ENCODE data around the gene KRT17. TPM values are rescaled to one million over a fixed set of nuclear protein-coding genes. Genes with fewer than 3 reads are reported as not detected.

The KRT17 gene
- total and polyA plus RNA-seq, 2 of the 4 experiments (the other 2 are of a cell fraction), result 2.5 to 4.6 TPM

GRCh38 chr17:41635121-41636097, 11.0 kb upstream of the KRT17 start (continued):
- TF ChIP-seq BHLHE40 (IDR thresholded peaks at IDR 0.05; ENCODE audit: low read depth, low read length), result no peak
- no peak for TF ChIP-seq CEBPB (IDR thresholded peaks at IDR 0.05; ENCODE audit: low read depth, low read length)

DNA sequence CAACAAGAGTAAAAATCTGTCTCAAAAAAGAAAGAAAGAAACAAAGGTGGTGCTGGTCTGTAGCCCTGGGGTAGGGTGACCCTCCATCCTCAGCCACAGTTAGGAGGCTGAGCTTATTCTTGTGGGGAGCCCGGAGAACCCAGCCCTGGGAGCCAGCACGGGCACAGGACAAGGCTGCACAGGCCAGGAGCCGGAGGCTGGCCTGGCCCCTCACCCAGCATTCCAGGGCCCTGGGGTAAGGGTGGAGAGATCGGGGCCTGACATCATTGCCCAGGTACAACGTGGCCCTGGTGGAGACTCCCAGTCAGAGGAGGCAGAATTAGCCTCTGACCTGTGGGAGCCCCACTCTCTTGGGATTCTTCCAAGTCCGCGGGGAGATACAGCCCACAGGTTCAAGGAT, 10.3 kb upstream of the KRT17 start:
- in situ Hi-C loops (cut with MboI; ENCODE audit: low sequenced_read_pairs) (no loop called here), intact Hi-C loops (cut with micrococcal nuclease) (no loop called here)
- peak overlapping the region; percentile 50 for H2AFZ ChIP-seq (replicated peaks; ENCODE audit: low read length, poor library complexity)

More for the DNA sequence above, 10.3 kb upstream of the KRT17 start:
- H3K4me2 ChIP-seq (ENCODE audit: low read depth, low read length), result no peak overlapping the region
- no peak overlapping the region for H2AK5ac ChIP-seq (ENCODE audit: low read depth, low read length)
- no CpG with 5 or more reads among the region's 7 CpGs for WGBS, 2 experiments (ENCODE audit: extremely low coverage in 2 of 2, insufficient read length in 1 of 2)
- H3K56ac ChIP-seq (ENCODE audit: extremely low read depth, insufficient read depth, low read length), result no peak overlapping the region
- H2AK9ac ChIP-seq (replicated peaks; ENCODE audit: low read depth, low read length, poor library complexity), result peak overlapping the region; percentile 26
- no peak overlapping the region for H3K27ac ChIP-seq (ENCODE audit: insufficient read depth, low read length)
- DNase-seq (no peak), ATAC-seq (ENCODE audit: low read depth) (no peak)
- dilution Hi-C loops (cut with HindIII; ENCODE audit: low sequenced_read_pairs, unreplicated experiment), result no loop called here
- no peak overlapping the region for H4K8ac ChIP-seq (ENCODE audit: low read depth in 2 of 2, low read length in 2 of 2)
- no peaks in the 10 kb centered on the region for H3K36me3 ChIP-seq (ENCODE audit: control insufficient read depth, insufficient read depth, low read length)
- no peak overlapping the region for H2BK15ac ChIP-seq (ENCODE audit: low read depth, low read length)
- no peak overlapping the region for H2BK20ac ChIP-seq (ENCODE audit: low read depth, low read length)
- TF ChIP-seq MXI1 (IDR thresholded peaks at IDR 0.05; ENCODE audit: borderline replicate concordance, low read depth, low read length), result no peak
- no peak for TF ChIP-seq CEBPB (IDR thresholded peaks at IDR 0.05; ENCODE audit: low read depth, low read length)
- H3K9ac ChIP-seq (ENCODE audit: low read depth, low read length), result no peak overlapping the region
- no peak overlapping the region for H3K4ac ChIP-seq (ENCODE audit: low read depth, low read length)
- peaks cover 9% of the 10 kb centered on the region for H3K27me3 ChIP-seq (ENCODE audit: control insufficient read depth, insufficient read depth, low read length)
- ChIA-PET POLR2A (ENCODE audit: unreplicated experiment) (no interaction called here), CTCF (interaction anchor here (1.0 to 1.2 kb wide), 2 partner anchors 32 to 86 kb away, joined by 3 to 5 read pairs; no protein-coding TSS in a partner anchor)
- H2BK5ac ChIP-seq (ENCODE audit: low read depth, low read length, poor library complexity, severe bottlenecking), result no peak overlapping the region
- H4K91ac ChIP-seq (ENCODE audit: insufficient read depth, low read depth, low read length), result no peak overlapping the region
- H3K4me3 ChIP-seq (ENCODE audit: insufficient read depth, low read depth, low read length), result no peak overlapping the region
- H3K23ac ChIP-seq (ENCODE audit: low read depth, low read length), result no peak overlapping the region
- no peak overlapping the region for H3K14ac ChIP-seq (replicated peaks; ENCODE audit: low read depth, low read length)
- H4K5ac ChIP-seq (ENCODE audit: low read depth, low read length), result no peak overlapping the region
- no peaks in the 10 kb centered on the region for H3K9me3 ChIP-seq (ENCODE audit: control insufficient read depth, insufficient read depth, low read length)
- no peaks in the 10 kb centered on the region for H4K20me1 ChIP-seq (ENCODE audit: insufficient read depth, low read length)
- no peak overlapping the region for H2BK120ac ChIP-seq (ENCODE audit: low read depth, low read length)
- H3K9me1 ChIP-seq (ENCODE audit: insufficient read depth, low read length), result peaks cover 10% of the 10 kb centered on the region
- peaks cover 3% of the 10 kb centered on the region; the same call in 1 of the 2 replicates for H3K4me1 ChIP-seq (ENCODE audit: control insufficient read depth, insufficient read depth, low read length)
- H3K79me1 ChIP-seq (ENCODE audit: low read depth in 1 of 2, low read length in 2 of 2), result no peaks in the 10 kb centered on the region
- no TSS peak for BruUV-seq (replicated peaks)
- H3K18ac ChIP-seq (ENCODE audit: low read depth, low read length), result no peak overlapping the region

Measured in IMR-90 (cell line).